Measurements from ENCODE around the gene CFAP100. TPM values are rescaled to one million over a fixed set of nuclear protein-coding genes. Genes with fewer than 3 reads are reported as not detected.

Gene CFAP100
- total RNA-seq, 1 donor from 2014 or later = not detected

DNA sequence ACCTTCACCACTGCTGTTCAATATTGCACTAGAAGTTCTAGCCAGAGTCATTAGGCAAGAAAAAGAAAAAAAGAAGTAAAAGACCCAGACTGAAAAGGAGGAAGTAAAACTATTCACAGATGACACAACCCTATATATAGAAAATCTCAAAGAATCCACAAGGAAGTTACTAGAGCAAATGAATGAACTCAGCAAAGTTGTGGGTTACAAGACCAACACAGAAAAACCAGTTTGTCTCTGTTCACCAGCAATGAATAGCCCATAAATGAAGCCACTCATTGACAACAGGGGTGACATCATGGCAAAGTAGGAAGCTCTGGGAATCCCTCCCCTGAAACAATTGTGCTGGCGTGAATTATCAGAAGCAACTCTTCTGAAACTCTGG is 4.6 kb downstream of the CFAP100 start:
- no peak for DNase-seq (ENCODE audit: low read depth in 2 of 2)

DNA sequence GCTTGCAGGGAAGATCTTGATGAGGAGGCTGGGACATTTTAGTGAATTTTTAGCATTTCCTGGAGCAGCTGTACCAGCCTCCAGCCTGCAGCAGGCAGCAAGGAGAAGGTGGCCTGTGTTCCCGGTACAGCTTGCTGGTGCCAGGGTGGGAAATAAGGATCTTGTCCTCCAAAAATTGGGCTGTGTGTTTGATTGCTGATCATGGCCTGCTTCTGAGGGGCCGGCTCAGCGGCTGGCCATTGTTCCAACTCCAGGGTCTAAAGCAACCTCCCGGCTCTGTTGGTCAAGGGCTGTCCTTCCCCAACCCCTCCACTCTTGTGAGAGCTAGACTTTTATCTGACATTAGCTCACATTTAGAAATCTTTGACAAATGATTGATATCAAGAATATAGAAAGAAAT is 5.0 kb downstream of the CFAP100 start:
- DNase-seq (ENCODE audit: low read depth in 2 of 2) = no peak

DNA sequence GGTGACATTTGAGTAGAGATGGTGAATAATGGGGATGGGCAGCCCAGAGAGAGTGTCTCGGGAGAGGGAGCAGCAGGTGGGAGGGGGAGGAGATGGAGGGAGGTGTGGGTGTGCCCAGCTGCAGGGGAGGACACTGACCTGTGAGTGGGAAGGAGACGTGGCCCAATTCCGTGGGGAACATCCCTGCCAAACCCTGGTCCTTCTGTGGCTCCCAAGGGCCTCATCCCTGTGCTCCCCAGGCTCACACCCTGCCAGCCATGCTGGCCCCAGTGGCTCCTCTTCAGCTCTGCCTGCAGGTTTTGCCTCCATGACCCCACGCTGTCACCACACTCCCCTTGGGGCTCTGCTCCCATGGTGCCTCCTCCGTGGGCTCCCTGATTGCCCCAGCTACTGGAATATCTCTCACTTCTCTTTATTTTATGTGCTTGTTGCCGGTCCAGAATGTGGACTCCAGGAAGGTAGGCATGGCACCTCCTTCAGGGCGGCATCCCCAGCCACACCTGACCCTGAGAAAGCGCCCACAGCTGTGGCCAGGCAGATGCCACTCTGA is 7.0 kb downstream of the CFAP100 start:
- DNase-seq (ENCODE audit: low read depth in 2 of 2) = no peak

DNA sequence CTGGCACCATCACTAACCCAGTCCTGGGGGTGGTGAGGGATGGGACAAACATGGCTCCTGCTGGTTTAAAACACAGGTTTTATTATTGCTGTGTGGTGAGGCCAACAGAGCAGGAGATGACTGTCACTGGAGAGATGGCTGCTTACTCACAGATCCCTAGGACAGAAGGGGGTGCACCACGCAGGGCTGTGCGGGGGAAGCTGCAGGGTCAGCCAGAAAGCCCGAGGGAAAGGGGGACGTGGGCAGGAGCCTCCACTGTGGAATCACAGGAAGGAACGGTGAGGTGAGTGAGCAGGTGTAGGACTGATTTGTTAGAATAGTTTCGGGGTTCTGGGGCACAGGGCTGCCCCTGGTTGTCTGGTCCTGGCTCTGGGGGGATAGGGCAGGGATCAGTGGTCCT is 7.5 kb downstream of the CFAP100 start:
- no peak for DNase-seq (ENCODE audit: low read depth in 2 of 2)

DNA sequence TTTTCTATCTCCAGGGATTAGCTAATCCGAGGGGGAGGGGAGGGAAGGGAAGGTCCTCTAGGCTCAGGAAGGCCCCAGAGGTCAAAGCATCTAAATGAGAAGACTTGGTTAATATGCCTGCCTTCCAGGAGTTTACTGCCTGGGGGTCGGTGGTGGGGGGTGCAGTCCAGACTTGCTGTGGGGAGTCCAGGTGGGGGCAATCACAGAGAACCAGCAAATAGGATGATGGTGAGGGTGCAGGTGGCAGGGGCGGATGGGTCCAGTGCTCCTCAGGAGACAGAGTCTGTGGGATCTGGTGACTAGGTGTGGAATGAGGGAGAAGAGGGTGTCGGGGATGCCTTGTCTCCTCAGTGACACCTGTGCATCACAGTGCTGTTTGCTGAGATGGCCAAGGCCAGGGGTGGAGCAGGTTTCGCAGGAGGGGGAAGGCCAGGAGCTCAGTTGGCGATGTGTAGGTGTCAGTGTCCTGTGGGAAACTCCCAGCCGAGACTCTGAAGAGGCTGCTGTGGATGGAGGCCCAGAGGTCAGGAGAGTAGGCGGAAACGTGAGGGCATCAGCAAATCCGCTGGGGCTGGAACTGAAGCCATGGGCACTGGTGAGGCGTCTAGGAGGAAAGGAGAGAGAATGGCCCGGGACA is 8.1 kb downstream of the CFAP100 start:
- DNase-seq (ENCODE audit: low read depth in 2 of 2) = no peak

DNA sequence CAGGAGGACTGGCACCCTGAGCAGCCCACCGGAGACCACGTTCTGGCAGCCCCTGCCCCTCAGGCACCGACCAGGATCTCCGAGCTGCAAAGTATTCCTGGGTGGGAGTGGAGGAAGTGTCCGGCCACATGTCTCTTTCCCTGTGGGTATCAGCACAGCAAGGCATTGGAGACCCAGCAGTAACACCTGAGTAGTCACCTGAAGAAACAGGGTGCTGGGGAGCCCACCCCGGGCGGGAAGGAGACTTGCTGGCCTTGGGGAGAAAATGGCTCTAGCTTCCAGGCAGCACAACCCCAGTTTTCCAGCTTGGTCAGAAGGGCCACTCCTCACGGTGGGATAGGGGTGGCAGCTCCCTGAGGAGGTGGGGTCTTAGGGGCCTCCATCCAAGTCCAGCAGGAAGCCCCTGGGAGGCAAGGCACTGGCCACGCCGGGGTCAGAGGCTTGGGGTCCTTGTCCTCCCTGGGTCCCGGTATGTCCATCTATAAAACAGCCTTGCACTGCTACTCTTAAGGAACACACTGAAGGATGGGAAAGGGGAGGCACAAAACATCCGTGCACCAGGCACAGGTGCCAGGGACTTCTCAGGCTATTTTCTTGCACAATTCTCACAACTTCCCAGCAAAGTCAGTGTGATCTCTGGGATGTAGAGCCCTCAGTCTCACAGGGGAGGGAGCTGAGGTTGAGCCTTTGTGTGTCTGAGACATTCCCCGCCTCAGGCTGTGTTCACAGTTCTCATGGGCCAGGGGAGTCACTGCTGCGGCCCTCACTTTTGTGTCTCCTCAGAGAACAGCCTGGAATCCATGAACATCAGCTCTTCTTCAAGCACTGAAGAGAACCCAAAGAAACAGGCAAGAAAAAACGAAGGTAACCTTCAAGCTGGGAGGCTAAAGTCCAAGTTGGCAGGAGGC is 11.9 kb downstream of the CFAP100 start:
- no peak for DNase-seq (ENCODE audit: low read depth in 2 of 2)

DNA sequence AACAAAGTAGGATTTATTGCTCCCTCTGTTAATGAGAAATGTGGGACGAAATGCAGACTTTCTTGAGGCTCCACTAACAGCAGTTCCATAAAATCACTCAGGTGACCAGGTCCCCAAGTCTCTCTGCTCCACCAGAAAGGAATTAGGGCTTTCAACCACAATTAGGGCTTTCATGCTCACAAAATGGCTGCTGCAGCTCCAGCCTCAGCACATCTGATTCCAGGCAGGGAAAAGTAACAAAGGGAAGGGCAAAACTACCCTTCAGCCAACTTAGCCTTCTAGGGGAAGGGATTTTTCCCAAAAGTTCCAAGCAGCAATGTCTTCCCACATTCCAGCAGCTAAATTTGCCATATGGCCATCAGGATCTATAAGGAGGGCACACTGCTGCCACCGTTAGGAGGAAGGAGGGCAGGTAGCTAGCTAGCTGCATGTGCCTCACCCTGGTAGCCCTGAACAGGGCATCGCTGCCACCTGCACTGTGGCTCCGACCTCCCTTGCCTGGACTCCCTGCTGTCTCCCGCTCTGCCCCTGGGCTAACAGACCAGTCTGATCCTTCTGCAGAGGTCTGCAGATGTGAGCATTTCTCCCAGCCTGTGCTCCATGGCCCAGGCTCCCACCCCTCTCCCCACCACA is 12.8 kb downstream of the CFAP100 start:
- no peak for DNase-seq (ENCODE audit: low read depth in 2 of 2)

DNA sequence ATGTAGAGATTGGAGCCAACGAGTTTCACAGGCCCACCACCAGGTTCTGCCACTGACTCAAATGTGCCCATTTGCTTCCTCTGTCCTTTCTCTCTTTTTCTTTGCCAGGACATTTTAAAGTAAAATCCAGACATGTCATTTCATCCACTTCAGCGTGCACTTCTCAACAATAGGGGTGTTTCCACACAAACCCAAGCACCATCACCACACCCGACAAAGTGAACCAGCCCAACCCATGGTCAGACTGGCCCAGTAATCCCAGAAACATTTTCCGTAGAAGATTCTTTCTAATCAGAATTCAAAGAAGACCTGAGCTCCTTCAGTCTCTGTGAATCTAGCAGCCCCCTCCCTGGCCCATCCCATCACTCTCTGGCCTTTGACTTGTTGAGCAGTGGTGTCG is 13.4 kb downstream of the CFAP100 start:
- no peak for DNase-seq (ENCODE audit: low read depth in 2 of 2)

DNA sequence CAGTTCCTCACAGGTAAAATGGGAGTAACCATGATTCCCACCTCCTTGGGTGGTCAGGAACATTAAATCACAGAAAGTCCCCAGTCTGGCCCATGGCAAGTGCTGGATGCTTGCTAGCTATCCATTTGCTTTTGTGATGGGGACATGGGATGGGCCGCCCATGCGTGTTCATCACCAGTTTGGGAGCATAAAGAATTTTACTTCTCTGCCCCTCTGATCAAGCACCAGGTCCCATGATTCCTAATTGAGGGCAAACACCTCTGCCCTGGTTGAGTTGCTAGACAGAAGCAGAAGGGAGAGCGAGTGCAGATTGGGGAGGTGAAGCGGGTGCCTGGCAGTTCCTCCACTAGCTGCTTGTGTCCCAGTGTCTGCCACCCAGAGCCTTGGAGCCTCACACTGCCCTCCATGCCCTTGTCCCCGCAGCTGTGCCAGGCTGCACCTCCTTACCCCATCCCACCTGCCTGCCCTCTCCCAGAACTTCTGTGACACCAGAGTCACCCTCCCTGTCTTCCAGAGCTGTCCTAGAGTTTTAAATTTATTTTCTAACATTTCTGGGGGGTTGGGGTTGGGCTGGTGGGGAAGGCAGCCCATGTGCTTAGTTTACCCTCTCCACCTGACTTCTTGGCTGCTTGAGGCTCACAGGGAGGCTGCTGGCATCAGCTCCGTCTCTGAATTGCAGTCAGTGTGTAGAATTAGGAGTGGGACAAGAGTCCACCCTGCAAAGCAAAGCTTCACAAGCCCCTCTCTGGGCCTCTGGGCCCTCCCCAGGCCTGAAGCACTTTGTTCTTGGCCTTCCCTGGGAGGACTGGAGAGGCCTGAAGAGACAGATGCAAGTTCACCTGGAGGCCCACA is 18.4 kb downstream of the CFAP100 start:
- DNase-seq (ENCODE audit: low read depth in 2 of 2) = no peak

DNA sequence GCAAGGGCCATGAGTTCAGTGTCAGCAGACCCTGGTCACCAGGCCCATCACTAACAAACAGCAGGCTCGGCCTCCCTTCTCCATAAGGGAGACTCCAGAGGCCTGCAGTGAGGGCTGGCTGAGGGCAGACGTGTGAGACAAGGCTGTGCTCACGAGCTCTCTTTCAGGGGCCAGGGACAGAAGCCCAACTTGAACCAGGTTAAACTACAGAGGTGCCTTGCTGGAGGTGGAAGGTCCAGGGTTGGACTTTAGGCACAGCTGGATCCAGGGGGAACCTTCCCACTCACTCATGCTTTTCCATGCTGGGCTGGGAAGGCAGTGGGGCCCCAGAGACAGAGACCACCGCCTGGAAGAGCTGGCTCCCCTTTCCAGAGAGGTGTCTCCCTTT is 19.0 kb downstream of the CFAP100 start:
- DNase-seq (ENCODE audit: low read depth in 2 of 2) = no peak

DNA sequence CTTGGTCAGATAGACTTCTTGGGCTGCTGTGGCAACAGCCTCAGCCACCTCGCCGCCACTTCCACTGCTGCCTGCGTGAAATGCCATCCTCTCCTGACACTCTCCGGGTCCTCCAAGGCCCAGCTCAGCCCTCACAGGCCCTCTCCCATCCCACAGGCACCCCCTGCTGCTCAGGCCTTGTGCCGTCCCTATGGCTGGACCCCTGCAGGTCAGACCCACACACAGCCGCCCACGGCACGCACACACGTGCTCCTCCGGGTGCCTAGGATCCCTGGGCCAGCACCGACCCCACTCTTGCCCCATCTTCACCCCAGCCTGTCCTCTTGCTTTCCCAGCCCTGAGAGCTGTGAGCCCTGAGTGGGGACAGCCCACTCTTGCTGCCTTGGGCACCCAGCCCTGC is 19.7 kb downstream of the CFAP100 start:
- no peak for DNase-seq (ENCODE audit: low read depth in 2 of 2)

DNA sequence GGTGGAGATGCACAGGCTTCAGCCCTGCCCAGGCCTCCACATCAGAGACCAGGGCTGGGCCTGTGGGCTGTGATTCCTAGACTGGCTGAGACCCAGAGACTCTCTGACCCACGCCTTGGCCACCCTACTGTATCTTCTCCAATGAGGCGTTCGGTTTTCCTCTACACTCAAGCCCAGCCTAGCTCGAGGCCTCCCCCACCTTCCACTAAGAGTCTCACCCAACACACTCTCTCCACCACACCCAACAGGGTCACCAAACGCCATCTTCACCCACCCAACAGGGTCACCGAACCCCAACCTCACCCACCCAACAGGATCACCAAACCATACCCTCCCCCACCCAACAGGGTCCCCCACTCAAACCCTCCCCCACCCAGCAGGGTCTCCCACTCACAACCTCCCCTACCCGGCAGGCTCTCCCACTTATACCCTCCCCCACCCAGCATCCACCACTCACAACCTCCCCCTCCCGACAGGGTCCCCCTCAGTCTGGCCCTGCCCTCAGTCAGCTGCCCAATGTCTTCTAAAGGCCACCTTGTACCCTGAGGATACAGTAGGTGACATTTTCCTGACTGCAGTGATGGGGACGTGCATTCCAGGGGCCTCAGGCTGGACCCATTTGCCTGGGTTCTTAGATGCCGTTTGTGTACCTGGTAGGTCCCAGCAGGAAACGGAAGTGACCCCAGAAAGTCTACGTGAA is 20.4 kb downstream of the CFAP100 start:
- no peak for DNase-seq (ENCODE audit: low read depth in 2 of 2)

DNA sequence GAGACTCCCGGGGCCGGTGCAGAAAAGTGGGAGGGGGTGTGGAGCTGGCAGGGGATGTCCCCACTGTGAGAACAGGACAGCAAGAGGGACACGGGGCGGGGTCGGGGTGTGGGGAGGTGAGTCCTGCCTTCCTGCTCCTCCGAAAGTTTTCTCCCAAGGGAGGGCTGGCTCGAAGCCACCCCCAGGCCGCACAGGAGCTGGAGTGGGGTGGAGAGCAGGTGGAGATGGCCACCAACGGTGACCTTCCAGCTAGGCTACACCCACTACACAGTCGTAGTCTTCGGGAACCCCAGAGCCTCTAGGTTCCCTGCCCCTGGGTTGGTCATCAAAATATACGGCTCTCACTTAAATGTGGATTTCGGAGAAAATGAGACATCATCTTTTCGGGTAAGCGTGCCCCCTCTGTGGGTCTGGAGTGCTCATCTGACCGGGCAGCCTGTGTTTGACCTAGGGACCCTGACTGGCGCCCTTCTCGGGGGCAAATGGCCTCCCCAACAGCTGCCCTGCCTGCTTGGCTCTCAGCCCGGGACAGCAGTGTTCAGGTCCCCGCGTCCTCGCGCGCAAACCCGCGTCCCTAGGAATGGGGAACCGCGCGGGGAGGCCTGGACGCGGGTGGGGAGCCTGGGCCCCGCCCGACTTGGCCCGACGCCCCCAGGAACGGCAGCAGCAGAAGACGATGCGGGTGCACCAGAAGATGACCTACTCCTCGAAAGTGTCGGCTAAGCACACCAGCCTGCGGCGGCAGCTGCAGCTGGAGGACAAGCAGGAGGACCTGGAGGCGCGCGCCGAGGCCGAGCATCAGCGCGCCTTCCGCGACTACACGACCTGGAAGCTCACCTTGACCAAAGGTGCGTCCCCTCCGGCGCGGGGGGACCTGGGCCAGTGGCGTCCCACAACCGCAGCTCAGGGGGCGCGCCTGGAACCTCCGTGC is 21.2 kb downstream of the CFAP100 start:
- no peak for DNase-seq (ENCODE audit: low read depth in 2 of 2)

DNA sequence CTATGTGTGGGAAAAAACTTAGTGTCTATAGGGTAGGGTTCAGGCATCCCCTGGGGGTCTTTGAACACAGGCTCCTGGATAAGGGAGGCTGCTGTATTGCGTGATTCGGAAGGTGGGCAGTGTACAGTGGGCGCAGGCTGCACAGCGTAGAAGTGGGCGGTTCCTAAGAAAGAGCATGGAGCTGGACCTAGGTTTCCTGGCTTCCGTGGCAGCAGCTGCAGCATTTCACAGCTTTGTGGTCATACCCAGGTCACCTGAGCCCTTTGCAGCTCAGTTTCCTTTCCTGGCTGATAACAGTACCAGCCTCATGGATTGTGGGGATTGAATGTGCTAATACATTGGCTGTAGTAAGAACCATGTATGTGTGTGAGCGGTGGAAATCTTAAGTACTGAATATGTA is 22.2 kb downstream of the CFAP100 start:
- DNase-seq (ENCODE audit: low read depth in 2 of 2) = no peak

DNA sequence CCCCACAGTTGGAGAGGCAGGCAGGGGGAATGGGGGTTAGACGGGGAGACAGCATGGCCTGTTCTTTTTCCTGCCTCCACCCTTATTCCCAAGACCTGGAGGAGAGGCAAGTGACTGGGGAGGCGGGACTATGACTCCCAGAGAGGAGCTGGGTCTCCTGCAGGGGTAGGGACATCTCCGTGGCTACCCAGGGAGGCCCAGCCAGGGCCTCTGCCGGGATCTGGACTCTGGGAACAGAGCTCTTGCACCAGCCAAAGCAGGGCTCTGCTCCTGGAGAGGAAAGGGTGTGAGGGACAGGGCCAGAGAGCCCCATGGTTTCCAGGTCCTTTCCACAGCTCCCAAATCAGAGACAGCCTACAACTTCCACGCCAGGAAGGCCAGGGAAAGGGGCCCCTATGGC is 22.8 kb downstream of the CFAP100 start:
- no peak for DNase-seq (ENCODE audit: low read depth in 2 of 2)

DNA sequence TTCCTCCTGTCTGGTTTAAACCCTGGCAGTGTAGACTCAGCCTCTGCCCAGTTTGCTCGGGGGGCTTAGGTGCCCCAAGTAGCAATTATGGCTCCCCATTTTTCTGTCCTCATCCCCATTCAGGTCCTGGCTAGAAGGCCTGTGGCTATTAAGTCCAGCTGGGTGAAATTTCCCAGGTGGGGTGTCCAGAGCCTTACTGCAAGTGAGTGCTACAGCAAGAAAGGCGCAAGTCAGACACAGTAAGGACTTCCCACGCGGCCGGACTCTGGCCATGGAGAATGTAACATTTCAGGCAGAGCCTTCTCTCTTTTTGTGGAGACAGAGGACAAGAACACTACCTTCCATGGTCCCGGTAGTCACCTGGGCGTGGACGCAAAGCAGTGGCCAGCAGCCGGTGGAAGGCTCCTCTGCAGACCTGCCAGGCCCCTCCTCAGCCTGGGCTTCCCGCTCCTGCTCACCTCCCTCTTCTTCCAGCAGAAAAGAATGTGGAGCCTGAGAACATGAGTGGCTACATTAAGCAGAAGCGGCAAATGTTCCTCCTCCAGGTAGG is 23.3 kb downstream of the CFAP100 start:
- no peak for DNase-seq (ENCODE audit: low read depth in 2 of 2)

DNA sequence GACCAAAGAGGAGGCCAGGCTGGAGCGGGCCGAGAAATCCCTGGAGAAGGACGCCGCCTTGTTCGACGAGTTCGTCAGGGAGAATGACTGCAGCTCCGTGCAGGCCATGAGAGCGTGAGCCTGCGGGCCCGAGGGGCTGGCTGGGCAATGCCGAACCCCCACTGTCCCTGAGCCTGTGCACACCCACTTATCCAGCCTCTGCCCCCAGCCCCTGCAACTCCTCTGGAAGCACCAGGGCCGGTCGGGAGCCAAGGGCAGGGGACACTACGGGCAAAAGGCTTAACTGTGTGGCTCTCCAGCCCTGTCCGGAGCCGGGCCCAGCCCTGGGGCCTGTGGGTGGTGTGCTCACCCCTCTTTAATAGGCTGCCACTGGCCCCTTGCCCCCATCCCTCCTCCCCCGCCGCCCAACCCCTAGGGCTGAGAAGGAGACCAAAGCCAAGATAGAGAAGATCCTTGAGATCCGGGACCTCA is 24.0 kb downstream of the CFAP100 start:
- DNase-seq (ENCODE audit: low read depth in 2 of 2) = no peak

DNA sequence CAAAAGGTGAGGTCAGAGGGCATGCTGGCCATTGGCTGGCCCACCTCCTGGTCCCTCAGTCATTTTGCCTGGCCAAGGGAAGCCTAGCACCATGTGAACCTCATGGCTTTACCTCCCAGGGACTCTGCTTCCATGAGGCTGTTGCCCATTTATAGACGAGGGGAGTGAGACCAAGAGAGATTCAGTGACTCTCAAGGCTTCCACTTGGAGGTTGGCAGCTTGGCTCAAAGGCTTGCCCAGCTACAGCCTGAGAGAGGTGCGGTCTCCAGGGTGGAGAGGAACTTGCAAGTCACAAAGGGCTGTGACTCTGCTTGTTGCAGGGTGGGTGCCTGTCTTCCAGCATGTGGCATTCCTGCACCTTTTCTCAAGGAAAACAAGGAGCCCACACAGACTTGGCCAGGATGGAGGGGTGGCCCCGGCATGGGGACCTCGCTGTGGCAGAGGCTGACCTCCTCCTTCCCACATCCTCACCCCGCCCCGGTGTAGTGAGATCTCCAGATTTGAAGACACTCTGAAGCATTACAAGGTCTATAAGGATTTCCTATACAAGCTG is 24.5 kb downstream of the CFAP100 start:
- no peak for DNase-seq (ENCODE audit: low read depth in 2 of 2)
